ENCODE data around the gene OSBPL5.
A peak's percentile ranks its signal among the peaks of the same experiment; 100 is the strongest.

OSBPL5 gene

DNA sequence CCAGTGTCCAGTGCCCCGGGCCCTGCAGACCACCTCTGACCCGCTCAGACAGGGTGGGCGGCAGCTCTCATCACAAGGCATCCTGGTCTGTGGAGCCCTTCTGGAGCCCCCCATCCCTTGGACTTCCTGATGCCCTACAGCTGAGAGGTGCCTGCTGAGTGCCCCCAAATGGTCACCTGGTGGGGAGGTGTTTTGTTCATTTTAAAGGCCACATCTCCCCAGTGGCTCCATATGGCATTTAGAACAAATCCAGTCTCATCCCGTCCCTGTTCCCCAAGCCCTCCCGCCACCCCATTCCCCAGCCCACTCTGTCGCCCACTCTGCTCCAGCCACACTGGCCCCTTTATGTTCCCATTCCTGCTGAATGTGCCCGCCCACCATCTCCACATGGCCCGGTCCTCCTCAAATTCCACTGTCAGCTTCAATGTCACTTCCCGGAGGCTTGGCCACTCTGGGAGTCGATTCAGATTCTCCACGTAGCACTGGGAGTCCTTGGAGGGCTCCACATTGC, 32.8 kb downstream of the OSBPL5 start:
- no peak for DNase-seq (ENCODE audit: low spot score)
- ChIA-PET POLR2A (ENCODE audit: low non-redundant PET) (no interaction called here), CTCF (no interaction called here)
- H3K27ac ChIP-seq = no peak overlapping the region
- TF ChIP-seq, protein P1, sequence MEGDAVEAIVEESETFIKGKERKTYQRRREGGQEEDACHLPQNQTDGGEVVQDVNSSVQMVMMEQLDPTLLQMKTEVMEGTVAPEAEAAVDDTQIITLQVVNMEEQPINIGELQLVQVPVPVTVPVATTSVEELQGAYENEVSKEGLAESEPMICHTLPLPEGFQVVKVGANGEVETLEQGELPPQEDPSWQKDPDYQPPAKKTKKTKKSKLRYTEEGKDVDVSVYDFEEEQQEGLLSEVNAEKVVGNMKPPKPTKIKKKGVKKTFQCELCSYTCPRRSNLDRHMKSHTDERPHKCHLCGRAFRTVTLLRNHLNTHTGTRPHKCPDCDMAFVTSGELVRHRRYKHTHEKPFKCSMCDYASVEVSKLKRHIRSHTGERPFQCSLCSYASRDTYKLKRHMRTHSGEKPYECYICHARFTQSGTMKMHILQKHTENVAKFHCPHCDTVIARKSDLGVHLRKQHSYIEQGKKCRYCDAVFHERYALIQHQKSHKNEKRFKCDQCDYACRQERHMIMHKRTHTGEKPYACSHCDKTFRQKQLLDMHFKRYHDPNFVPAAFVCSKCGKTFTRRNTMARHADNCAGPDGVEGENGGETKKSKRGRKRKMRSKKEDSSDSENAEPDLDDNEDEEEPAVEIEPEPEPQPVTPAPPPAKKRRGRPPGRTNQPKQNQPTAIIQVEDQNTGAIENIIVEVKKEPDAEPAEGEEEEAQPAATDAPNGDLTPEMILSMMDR (conservative IDR thresholded peaks at IDR 0.05; ENCODE audit: low read depth) = no peak

- peak overlapping the region; percentile 85 for H3K27ac ChIP-seq
- ChIA-PET POLR2A (ENCODE audit: low non-redundant PET) (no interaction called here), CTCF (no interaction called here)
- no peak for DNase-seq (ENCODE audit: low spot score)
- TF ChIP-seq, protein P1 (conservative IDR thresholded peaks at IDR 0.05; ENCODE audit: low read depth) = no peak
Measured at GRCh38 chr11:3131330-3131941, 33.7 kb downstream of the OSBPL5 start.

GRCh38 chr11:3130269-3131071, 34.6 kb downstream of the OSBPL5 start:
- peak overlapping the region; percentile 85 for H3K27ac ChIP-seq
- TF ChIP-seq, protein P1 (conservative IDR thresholded peaks at IDR 0.05; ENCODE audit: low read depth) = no peak
- CTCF ChIA-PET = interaction anchor here (0.6 to 0.8 kb wide), 2 partner anchors 19 to 32 kb away, joined by 5 to 6 read pairs; no protein-coding TSS in a partner anchor
- POLR2A ChIA-PET (ENCODE audit: low non-redundant PET) = interaction anchor here (0.6 kb wide), 1 partner anchor 69 kb away, joined by 4 read pairs; no protein-coding TSS in a partner anchor
- DNase-seq (ENCODE audit: low spot score) = peak; percentile 82

- ChIA-PET POLR2A (ENCODE audit: low non-redundant PET) (no interaction called here), CTCF (interaction anchor here (0.6 to 0.8 kb wide), 2 partner anchors 32 to 452 kb away, joined by 3 to 5 read pairs; no protein-coding TSS in a partner anchor)
- no peak for DNase-seq (ENCODE audit: low spot score)
- H3K27ac ChIP-seq = peak overlapping the region; percentile 85
- TF ChIP-seq, protein P1 (conservative IDR thresholded peaks at IDR 0.05; ENCODE audit: low read depth) = no peak
Measured at GRCh38 chr11:3129591-3130268, 35.4 kb downstream of the OSBPL5 start.

DNA sequence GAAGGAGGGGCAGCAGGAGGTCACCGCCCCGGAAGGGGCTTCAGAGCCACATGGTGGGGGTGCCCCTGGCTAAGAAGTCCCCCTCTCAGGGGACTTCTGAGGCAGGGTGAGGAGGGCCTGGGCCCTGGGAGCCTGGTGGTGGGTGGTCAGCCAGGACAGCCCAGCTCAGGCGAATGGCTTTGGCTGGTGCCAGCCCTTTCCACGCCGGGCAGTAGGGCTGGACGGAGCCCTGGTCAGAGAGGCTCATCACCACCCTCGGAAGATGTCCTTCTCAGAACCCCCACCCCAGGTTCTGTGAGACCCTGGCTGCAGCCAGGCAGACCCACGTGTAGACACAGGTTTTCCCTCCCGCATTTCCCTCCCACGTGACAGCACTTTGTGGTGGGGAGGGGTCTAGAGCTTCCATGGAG, 35.9 kb downstream of the OSBPL5 start:
- TF ChIP-seq, protein P1 (conservative IDR thresholded peaks at IDR 0.05; ENCODE audit: low read depth) = no peak
- POLR2A ChIA-PET (ENCODE audit: low non-redundant PET) = no interaction called here
- CTCF ChIA-PET = interaction anchor here (0.6 to 1.3 kb wide), 3 partner anchors 19 to 453 kb away, joined by 3 read pairs; no protein-coding TSS in a partner anchor
- peak overlapping the region; percentile 85 for H3K27ac ChIP-seq
- no peak for DNase-seq (ENCODE audit: low spot score)

All from RWPE1 (cell line).